ENCODE measurements around the gene HUWE1.
"Not testable (repeated sequence)": the region's sequence is repeated elsewhere in the genome, so short reads cannot be mapped to it uniquely, and the experiment has no call there.

Gene HUWE1

GRCh38 chrX:53550756-53551463, 135.6 kb downstream of the HUWE1 start:
- H3K27ac ChIP-seq = no peak overlapping the region
- no peak for TF ChIP-seq CTCF (conservative IDR thresholded peaks at IDR 0.05)

GRCh38 chrX:53547668-53548067, 138.9 kb downstream of the HUWE1 start:
- H3K27ac ChIP-seq = no peak overlapping the region
- TF ChIP-seq CTCF (conservative IDR thresholded peaks at IDR 0.05) = no peak

GRCh38 chrX:53544936-53545335, 141.6 kb downstream of the HUWE1 start:
- H3K27ac ChIP-seq = no peak overlapping the region
- TF ChIP-seq CTCF (conservative IDR thresholded peaks at IDR 0.05) = no peak

- no peak for TF ChIP-seq CTCF (conservative IDR thresholded peaks at IDR 0.05)
Measured at GRCh38 chrX:53538781-53539180, 147.7 kb downstream of the HUWE1 start.

GRCh38 chrX:53531255-53531966, 155.1 kb downstream of the HUWE1 start:
- H3K27ac ChIP-seq = not testable (repeated sequence)

More at GRCh38 chrX:53538781-53539180, 147.7 kb downstream of the HUWE1 start:
- no peak overlapping the region for H3K27ac ChIP-seq

- TF ChIP-seq CTCF (conservative IDR thresholded peaks at IDR 0.05) = no peak
- H3K27ac ChIP-seq = no peak overlapping the region
Measured at GRCh38 chrX:53526999-53527398, 159.5 kb downstream of the HUWE1 start.

DNA sequence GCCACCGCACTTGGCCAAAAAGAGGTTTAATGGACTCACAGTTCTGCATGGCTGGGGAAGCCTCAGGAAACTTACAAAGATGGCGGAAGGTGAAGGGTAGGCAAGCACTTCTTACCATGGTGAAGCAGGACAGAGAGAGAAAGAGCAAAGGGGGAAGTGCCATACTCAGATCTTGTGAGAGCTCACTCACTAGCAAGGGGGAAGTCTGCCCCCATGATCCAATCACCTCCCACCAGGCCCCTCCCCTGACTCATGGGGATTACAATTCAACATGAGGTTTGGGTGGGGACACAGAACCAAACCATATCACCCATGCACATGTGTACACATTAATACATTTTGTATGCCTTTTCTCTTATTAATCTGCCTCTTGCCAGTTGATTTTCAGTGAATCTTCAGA, 175.2 kb downstream of the HUWE1 start:
- no peak for TF ChIP-seq CTCF (conservative IDR thresholded peaks at IDR 0.05)
- no peak overlapping the region for H3K27ac ChIP-seq

DNA sequence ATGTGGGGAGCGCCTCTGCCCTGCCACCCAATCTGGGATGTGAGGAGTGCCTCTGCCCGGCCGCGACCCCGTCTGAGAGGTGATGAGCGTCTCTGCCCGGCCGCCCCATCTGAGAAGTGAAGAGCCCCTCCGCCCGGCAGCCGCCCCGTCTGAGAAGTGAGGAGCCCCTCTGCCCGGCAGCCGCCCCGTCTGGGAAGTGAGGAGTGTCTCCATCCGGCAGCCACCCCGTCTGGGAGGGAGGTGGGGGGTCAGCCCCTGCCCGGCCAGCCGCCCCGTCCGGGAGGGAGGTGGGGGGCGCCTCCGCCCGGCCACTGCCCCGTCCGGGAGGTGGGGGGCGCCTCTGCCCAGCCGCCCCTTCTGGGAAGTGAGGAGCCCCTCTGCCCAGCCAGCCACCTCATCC, 182.5 kb downstream of the HUWE1 start:
- H3K27ac ChIP-seq = not testable (repeated sequence)
